HG02852 (cell line): ENCODE data around the gene STAT1.

Experiments
- ATAC-seq: cut with Tn5 transposase; IDR thresholded peaks from one replicate; pipeline ENCODE4 v1.9.1; 2021; ENCODE audit warnings: mild to moderate bottlenecking, moderate library complexity; ENCODE audit not compliant: unreplicated experiment

STAT1 gene

GRCh38 chr2:191032588-191033429 lies 18.8 kb upstream of the STAT1 start:
- no peak for ATAC-seq

- ATAC-seq: no peak
Measured at GRCh38 chr2:191031256-191031655, 17.3 kb upstream of the STAT1 start.

GRCh38 chr2:191030521-191031154 lies 16.7 kb upstream of the STAT1 start:
- ATAC-seq: peak; percentile 95

GRCh38 chr2:191029280-191029950 lies 15.4 kb upstream of the STAT1 start:
- ATAC-seq: no peak

GRCh38 chr2:191026377-191026776 lies 12.4 kb upstream of the STAT1 start:
- ATAC-seq: no peak

GRCh38 chr2:191025135-191025534 lies 11.2 kb upstream of the STAT1 start:
- no peak for ATAC-seq

- no peak for ATAC-seq
Measured at GRCh38 chr2:191023235-191023679, 9.3 kb upstream of the STAT1 start.

GRCh38 chr2:191020742-191021381 lies 6.9 kb upstream of the STAT1 start:
- peak; percentile 25 for ATAC-seq

GRCh38 chr2:191020221-191020741 lies 6.3 kb upstream of the STAT1 start:
- ATAC-seq: peak; percentile 69

- ATAC-seq: no peak
Measured at GRCh38 chr2:191019376-191019775, 5.4 kb upstream of the STAT1 start.

GRCh38 chr2:191018643-191019119 lies 4.7 kb upstream of the STAT1 start:
- ATAC-seq: no peak

GRCh38 chr2:191018048-191018447 lies 4.1 kb upstream of the STAT1 start:
- ATAC-seq: no peak

GRCh38 chr2:191015831-191016230 lies 1.9 kb upstream of the STAT1 start:
- no peak for ATAC-seq

GRCh38 chr2:191015239-191015638 lies 1.3 kb upstream of the STAT1 start:
- ATAC-seq: no peak

- peak; percentile 4 for ATAC-seq
Measured at GRCh38 chr2:191014653-191015020, 666 bp upstream of the STAT1 start.

GRCh38 chr2:191013682-191013931 lies 364 bp downstream of the STAT1 start:
- ATAC-seq: no peak

GRCh38 chr2:191012845-191013681 lies 908 bp downstream of the STAT1 start:
- peak; percentile 11 for ATAC-seq

- ATAC-seq: no peak
Measured at GRCh38 chr2:191012346-191012745, 1.6 kb downstream of the STAT1 start.

- ATAC-seq: no peak
Measured at GRCh38 chr2:191010887-191011885, 2.8 kb downstream of the STAT1 start.
